ENCODE data around the gene HAO1.
A peak's percentile ranks its signal among the peaks of the same experiment; 100 is the strongest.
"Not testable (repeated sequence)": the region's sequence is repeated elsewhere in the genome, so short reads cannot be mapped to it uniquely, and the experiment has no call there.

HAO1 gene

DNA sequence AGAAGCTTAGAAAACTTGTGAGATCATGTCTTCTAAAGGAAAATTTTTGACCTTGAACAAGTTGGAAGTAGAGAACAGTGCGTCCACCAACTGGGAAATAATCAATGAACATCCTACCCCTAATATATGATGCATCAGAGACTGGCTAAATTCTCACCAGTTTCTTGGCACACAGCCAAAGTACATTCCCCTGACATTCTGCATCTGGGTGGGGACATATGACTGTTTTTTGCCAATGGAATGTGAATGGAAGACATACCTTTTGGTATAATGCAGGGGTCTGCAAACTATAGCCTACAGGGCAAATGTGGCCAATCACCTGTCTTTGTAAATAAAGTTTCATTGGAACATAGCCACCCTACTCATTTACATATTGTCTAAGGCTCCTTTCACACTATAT is 84.7 kb downstream of the HAO1 start:
- DNase-seq (ENCODE audit: low spot score) = no peak

DNA sequence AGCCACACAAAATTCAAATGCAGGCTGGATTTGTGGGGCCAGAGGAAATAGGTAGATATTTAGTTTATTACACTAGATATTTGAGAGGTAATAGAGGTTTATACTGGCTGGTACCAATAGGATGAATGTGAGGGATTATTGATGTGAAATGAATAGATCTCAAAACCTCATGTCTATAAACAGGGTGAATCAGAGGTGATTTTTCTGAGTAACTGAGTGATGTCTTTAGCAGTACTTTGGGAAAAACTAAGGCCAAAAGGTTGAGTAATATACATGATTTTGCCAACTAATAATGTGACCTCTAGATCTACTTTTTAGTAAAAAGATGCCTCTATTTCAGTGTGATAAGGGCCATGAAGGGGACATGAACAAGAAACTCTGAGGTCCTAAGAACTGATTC is 86.8 kb downstream of the HAO1 start:
- no peak for DNase-seq (ENCODE audit: low spot score)

DNA sequence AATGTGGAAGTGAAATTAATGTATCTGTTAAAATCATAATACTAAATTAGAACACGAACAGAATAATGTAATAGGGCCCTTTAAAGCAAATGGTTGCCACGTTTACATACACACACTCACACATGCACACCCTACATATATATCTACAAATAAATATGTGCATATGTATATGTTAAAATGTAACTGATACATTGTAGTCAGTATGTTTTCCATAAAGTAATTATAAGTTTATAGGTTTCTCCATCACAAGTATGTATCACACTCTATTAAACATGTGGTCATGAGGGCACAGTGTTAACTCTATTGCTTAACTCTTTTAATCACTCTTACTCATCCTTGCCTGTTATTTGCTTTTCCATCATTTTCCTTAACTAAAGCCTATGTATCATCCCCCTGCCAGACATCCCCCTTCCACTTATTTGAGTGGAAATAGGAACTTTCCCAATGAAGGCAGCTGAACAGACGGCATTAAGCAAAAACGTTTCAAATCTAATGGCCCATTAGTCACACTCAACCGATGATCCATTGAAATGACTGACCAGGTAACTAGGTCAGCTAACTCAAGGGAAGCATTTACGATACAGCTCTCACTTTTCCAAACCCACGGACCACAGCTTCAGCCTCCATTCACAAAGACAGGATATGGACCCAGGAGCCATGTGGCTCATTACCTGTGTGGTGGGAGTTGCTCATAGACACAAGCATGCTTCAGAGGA is 89.3 kb downstream of the HAO1 start:
- DNase-seq (ENCODE audit: low spot score) = no peak

DNA sequence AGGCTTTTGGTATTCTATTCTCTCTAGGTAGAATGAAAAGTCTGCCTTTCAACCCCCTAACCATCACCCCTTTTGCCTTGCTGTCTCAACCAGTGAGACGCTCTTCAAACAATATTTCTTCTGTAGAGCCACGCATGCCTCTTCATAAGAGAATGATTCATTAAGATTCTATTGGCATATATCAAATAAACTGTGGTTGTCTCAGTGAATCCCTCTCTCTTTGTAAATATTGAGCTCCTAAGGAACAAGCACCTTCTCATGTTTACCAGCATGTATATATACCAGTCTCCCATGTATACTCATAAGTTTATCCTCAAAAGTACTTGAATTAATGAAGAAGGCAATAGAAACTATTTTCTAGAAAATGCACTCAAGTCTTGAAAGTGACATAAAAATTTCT is 90.6 kb downstream of the HAO1 start:
- DNase-seq (ENCODE audit: low spot score) = peak; percentile 26

DNA sequence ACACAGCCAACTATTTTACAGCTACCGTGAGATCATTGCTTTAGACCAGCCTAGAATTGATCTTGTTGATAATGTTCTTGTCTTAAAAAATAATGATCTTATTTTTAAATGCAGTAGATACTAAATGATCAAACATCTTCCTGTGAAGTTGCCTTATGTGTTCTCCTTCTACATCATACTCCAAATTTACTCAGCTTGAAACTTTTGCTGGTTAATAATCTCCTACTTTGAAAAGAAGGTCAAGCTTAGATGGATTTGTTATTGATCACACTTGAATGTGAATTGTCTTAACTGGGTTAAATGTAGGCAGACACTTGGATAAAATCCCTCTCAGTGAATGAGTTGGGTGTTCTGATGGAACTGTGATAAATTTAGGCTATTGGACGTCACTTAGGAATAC is 91.9 kb downstream of the HAO1 start:
- no peak for DNase-seq (ENCODE audit: low spot score)

DNA sequence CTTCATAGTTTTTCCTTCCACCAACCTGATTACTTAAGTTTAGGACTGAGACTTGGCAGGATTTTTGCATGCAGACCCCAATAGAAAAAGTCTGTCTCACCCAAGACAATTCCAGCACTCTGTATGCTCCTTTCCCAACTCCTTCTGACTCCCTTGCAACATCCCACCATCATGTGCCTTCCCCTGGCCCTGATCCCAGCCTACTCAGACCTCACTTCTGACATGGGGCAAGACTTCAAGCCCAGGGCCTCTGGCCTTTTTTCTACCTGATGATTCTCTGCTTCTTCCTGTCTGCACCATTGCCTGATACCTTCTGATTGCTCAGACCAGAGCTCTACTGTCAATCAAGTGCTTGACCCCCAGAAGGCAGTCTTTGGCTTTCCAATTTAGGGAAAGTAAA is 96.6 kb downstream of the HAO1 start:
- peak; percentile 36 for DNase-seq (ENCODE audit: low spot score)

DNA sequence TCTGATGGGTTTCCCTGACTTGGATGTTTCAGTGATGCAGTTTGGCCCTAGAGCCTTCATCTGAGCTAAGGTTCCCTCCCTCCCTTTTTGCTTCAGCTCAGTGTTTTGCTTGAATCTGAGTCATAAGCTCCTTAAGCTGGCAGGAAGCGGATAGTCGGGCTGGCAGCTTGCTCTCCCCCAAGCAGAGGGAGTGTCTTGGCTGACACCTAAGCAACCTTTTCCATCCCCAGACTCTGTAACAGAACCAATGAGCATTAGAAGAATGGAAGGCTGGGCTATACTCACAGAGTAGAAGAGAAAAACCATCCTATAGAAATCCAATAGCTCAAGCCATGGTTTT is 98.3 kb downstream of the HAO1 start:
- peak; percentile 64 for DNase-seq (ENCODE audit: low spot score)

DNA sequence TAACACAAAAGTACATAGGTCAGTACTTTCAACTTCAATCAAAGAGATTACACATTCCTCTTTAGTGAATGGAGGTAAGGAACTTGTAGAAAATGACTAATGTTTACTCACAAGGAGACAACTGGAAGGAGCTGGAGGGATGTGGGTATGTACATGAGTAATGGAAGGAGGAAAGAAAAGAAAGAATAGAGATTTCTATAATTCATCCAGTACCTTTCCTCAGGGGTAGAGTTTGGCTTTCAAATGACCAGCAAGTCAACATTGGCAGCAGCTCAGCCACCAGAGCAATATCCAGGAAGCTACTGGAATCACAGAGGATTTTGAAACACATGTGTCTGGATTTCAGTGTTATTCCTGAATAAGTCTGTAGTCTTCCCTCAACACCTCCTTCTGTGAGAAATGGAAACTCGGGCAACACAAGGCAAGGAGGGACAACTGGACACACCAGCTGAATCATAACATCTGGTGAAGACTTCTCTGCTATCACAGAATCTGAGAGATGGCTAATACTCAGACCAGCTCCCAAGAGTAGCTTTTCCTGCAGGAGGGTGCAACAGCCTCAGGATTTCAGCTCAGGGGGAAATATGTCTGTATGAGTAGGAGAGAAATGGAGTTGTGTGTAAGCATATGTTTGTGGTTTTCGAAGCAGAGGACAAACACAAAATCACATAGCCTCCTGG is 98.8 kb downstream of the HAO1 start:
- DNase-seq (ENCODE audit: low spot score) = peak; percentile 45

DNA sequence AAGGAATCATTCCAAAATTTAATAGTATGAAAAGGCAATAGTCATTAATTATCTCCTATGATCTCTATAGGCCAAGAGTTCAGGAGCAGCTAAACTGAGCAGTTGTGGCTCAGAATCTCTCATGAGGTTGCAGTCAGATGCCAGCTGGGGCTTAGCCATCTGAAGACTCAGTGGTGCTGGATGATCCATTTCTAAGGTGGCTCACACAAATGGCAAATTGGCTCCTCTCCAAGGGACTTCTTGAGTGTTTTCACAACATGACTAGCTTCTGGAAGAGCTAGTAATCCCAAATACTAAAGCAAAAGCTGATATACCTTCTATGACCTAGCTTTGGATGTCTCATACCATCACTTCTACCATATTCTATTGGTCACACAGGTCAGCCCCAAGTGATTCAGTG is 104.2 kb downstream of the HAO1 start:
- DNase-seq (ENCODE audit: low spot score) = no peak

DNA sequence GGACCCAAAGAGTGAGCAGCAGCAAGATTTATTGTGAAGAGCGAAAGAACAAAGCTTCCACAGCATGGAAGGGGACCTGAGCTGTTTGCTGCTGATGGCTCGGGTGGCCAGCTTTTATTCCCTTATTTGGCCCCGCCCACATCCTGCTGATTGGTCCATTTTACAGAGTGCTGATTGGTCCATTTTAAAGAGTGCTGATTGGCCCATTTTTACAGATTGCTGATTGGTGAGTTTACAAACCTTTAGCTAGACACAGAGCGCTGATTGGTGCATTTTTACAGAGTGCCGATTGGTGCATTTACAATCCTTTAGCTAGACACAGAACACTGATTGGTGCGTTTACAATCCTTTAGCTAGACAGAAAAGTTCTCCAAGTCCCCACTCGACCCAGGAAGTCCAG is 105.8 kb downstream of the HAO1 start:
- not testable (repeated sequence) for DNase-seq (ENCODE audit: low spot score)
